HG03060 (cell line): ENCODE results near the gene SMPDL3A.

Source experiments
- ATAC-seq: cut with Tn5 transposase; IDR thresholded peaks from one replicate; pipeline ENCODE4 v1.9.1; 2021; ENCODE audit warnings: low read depth, moderate number of reproducible peaks; ENCODE audit not compliant: unreplicated experiment

Gene SMPDL3A

DNA sequence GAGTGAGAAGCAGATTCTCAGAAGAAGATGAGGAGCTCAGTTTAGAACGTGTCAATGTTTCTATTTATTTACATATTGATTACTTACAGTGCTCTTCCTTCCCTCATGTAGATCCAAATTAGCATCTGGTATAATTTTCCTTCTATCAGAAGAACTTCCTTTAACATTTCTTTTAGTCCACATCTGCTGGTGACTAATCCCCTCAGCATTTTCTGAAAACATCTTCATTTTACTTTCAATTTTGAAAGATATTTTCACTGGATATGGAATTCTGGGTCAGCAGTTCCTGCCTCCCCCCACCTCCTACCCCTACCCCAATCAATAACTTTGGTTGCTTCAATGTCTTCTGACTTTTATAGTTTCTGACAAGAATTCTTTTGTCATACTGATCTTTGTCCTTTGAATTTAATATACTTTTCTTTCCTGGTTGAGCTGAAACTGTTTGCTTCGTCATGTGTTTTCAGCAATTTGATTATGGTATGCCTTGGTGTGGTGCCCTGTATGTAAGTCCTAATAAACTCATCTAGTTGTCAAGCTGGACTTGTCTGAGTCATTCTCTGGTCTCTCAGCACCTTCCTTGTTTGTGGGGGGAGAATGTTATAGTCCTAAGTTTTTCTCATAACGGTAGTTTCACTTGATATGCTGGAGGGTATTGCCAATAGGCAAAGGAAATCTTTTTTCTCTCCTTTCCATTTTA, 57.0 kb downstream of the SMPDL3A start:
- no peak for ATAC-seq

DNA sequence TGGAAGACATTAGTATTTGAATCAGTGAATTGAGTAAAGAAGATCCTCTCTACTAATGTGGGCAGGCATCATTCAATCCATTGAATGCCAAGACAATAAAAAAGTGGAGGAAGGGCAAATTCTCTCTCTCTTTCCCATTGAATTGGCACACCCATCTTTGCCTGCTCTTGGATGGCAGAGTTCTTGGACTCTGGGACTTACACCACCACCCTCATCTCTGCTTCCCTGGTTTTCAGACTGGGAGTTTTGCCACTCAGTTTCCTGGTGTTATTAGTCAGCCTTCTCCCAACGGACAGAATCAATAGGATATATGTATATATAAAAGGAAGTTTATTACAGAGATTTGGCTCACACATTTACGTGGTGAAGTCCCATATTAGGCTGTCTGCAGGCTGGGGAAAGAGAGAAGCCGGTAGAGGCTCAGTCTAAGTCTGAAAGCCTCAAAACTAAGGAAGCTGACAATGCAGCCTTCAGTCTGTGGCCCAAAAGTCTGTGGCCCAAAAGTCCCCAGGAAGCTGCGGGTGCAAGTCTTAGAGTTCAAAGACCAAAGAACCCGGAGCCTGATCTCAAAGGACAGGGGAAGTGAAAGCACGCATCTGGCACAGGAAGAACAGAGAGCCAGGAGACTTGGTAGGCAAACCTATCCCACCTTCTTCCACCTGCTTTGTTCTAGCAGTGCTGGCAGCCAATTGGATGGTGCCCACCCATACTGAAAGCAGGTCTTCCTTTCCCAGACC, 64.4 kb downstream of the SMPDL3A start:
- ATAC-seq: peak; percentile 96
